GM18517 (cell line): ENCODE results near the gene ELP6.
"Not testable (repeated sequence)": the region's sequence is repeated elsewhere in the genome, so short reads cannot be mapped to it uniquely, and the experiment has no call there.

Source experiments
- ATAC-seq: cut with Tn5 transposase; IDR thresholded peaks from one replicate; pipeline ENCODE4 v1.9.1; 2021; ENCODE audit warnings: mild to moderate bottlenecking, moderate library complexity; ENCODE audit not compliant: unreplicated experiment

Gene ELP6

DNA sequence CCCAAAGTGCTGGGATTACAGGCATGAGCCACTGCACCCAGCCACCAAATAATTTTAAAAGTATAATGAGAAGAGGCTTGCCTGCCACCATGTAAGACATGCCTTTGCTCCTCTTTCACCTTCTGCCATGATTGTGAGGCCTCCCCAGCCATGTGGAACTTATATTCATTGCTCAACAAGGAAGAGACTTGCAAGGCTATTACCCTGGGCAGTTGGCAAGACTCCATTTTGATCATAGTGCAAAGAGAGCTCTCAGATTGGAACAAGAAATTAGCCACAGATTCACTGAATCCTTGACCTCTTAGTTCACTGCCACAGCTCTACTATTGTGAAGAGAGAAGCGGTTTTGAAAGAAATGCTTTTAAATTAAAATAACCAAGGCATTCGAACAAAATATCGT lies 43.9 kb downstream of the ELP6 start:
- no peak for ATAC-seq

DNA sequence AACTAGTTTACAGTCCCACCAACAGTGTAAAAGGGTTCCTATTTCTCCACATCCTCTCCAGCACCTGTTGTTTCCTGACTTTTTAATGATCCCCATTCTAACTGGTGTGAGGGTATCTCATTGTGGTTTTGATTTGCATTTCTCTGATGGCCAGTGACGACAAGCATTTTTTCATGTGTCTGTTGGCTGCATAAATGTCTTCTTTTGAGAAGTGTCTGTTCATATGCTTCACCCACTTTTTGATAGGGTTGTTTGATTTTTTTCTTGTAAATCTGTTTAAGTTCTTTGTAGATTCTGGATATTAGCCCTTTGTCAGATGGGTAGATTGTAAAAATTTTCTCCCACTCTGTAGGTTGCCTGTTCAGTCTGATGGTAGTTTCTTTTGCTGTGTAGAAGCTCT lies 45.2 kb downstream of the ELP6 start:
- not testable (repeated sequence) for ATAC-seq

DNA sequence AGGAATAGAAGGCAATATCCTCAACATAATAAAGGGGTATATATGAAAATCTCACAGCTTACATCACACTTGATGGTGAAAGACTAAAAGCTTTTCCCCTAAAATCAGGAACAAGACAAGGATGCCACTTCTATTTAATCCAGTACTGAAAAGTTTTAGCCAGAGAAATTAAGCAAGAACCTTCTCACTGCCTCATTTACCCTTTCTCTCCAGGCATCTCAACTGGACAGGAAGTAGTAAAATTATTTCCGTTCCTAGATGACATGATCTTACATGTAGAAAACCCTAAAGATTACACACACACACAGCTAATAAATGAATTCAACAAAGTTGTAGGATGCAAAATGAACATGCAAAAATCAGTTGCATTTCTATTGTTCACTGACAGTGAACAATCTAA lies 48.9 kb downstream of the ELP6 start:
- no peak for ATAC-seq

DNA sequence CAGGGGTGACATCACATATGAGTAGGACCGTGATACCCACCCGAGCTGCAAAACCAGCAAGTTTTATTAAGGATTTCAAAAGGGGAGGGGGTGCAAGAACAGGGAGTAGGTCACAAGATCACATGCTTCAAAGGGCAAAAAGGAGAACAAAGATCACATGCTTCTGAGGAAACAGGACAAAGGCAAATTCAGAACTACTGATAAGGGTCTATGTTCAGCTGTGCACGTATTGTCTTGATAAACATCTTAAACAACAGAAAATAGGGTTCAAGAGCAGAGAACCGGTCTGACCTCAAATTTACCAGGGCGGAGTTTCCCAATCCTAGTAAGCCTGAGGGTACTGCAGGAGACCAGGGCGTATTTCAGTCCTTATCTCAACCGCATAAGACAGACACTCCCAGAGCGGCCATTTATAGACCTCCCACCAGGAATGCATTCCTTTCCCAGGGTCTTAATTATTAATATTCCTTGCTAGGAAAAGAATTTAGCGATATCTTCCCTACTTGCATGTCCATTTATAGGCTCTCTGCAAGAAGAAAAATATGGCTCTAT lies 53.9 kb downstream of the ELP6 start:
- not testable (repeated sequence) for ATAC-seq

DNA sequence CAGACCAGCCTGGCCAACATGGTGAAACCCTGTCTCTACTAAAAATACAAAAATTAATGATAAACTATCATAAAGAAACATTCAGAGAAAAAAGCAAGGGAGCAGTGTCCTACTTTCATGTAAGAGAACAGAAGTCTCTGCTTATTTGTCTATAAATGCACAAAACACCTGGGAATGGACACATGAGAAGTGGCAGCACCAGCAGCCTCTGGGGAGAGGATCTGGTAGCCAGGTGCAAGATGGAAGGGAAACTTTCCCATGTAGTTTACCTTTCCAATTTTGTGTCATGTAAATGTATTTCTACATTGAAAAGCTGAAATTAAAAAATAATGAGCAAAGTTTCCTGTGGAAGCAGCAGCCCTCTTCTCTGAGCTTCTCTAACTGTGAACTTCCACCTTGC lies 56.5 kb downstream of the ELP6 start:
- no peak for ATAC-seq

DNA sequence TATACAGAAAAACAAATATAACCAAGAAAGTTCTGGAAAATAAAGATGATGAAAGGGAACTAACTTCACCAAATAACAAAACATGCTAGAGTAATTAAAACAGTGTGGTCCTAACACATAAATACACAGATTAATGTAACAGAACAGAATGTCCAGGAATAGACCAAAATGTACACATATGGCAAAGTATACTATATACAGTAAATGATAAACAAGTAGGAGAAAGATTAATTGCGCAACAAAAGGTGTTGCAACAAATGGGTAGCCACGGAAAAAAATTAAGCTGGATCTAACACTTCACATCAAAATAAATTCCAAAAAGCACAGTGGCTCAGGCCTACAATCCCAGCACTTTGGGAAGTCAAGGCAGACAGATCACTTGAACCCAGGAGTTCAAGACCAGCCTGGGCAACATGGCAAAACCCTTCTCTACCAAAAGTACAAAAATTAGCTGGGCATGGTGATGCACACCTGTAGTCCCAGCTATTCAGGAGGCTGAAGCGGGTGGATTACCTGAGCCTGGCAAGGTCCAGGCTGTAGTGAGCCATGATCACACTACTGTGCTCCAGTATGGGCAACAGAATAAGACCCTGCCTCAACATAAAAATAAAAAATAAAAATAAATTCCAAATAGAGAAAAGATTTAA lies 57.6 kb downstream of the ELP6 start:
- no peak for ATAC-seq

DNA sequence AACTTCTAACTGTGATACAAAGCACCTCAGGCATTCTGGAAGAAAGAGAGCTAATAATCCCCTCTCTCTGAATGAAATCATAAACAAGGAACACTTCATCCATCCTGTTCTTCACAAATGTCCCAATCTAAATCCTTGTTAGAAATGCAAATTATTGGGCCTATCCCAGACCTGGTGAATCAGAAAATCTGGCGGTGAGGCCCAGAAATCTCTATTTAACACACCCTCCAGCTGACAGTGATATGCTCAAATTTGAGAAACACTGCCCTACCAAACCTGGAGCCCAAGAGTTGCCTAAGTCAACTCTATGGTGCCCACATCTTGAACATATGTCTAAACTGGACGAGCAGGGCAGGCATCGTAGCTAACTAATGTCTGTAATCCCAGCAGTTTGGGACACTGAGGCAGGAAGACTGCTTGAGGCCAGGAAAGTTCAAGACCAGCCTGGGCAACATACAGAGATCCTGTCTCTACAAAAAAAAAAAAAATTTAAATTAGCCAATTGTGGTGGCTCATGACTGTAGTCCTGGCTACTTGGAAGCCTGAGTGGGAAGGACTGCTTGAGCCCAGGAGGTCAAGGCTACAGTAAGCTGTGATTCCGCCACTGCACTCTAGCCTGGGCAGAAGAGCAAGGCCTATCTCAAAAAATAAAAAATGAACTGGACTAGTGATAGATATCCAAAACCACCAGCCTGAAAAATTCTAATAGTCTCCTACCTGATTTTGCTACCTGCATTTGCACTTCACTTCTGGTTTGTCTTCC lies 60.9 kb downstream of the ELP6 start:
- no peak for ATAC-seq
